ENCODE measurements around the gene CAPN13.

- TF ChIP-seq, protein P1, sequence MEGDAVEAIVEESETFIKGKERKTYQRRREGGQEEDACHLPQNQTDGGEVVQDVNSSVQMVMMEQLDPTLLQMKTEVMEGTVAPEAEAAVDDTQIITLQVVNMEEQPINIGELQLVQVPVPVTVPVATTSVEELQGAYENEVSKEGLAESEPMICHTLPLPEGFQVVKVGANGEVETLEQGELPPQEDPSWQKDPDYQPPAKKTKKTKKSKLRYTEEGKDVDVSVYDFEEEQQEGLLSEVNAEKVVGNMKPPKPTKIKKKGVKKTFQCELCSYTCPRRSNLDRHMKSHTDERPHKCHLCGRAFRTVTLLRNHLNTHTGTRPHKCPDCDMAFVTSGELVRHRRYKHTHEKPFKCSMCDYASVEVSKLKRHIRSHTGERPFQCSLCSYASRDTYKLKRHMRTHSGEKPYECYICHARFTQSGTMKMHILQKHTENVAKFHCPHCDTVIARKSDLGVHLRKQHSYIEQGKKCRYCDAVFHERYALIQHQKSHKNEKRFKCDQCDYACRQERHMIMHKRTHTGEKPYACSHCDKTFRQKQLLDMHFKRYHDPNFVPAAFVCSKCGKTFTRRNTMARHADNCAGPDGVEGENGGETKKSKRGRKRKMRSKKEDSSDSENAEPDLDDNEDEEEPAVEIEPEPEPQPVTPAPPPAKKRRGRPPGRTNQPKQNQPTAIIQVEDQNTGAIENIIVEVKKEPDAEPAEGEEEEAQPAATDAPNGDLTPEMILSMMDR (IDR thresholded peaks at IDR 0.05), result no peak
- no peak for TF ChIP-seq EP300 (IDR thresholded peaks at IDR 0.05)
- no peak for TF ChIP-seq POLR2AphosphoS5 (IDR thresholded peaks at IDR 0.05)
Observed at GRCh38 chr2:30759481-30759880, 47.8 kb downstream of the CAPN13 start.
